DLD1 (cell line): ENCODE measurements around the gene SEC16A.

ENCODE experiments used
- in situ Hi-C: cut with HindIII; loops from 2 replicates; pipeline ENCODE4 v1.10.0; 2017; ENCODE audit warnings: low sequenced_read_pairs

Gene SEC16A

DNA sequence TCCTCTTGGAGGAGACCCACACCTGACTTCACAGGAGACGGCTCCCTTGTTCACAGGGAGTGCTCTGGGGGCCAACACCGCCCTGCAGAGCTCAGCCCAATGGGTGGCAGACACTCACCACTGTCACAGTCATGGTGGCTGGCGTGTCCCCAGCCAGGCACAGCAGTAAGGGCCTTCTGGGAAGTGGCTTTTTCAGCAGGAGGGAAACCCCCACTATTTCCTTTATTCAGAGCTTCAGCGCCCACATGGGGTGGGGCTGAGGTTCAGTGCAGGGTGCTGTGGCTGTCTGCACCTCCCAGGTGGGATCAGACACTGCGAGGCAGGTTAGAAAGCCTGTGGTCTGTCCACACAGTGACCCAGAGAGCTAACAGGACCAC lies 79.3 kb downstream of the SEC16A start:
- in situ Hi-C loops: no loop called here

DNA sequence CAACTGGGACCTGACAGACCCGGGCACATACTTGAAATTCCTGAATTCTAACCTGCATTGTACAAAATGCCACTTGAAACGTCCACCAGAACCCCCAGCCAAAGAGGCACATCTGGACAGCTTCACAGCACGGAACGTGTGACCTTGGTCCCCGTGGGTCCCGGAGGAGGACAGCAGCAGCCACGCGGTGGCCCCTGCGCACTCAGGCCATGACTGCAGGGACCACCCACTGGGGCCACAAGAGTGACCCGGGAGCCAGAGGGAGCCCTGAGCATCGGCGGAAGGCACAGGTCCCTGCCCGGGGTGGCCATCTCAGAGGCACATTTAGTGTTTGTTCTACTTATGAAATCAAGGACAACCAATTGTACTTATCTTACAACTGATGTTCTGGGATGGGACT lies 80.8 kb downstream of the SEC16A start:
- in situ Hi-C loops: no loop called here

DNA sequence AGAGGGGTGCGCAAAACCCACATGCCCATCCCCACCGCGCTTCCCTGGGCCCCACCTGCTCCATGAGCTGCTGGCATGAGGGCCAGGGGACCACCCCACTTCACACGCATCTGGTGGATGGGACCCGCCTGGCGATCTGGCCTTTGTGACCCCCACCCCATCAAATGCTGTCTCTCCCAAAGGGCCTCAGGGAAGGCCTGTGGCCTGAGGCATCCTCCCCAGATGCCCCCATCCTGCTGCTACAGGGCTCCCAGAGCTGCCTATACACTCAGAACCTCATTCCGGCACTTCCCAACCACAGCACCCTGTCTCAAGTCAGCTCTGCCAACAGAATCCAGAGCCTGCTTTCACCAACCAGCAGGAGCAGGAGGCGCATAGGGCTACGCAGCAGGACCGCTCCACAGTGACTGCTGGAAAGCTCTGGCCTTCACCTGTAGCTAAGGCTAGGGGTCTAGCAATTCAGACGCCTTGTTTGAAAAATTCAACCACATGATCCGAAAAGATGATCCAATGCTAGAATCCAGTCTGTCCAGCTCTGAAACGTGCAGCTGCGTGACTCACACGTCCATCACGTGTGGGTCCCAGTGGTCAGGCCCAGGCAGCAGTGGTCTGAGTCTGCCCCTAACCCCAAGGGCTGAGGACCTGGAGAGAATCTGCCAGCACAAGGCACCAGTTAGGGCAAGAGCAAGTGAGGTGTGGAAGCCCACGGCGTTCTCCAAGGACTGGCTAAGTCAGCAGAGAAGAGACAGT lies 81.5 kb downstream of the SEC16A start:
- in situ Hi-C loops: no loop called here

DNA sequence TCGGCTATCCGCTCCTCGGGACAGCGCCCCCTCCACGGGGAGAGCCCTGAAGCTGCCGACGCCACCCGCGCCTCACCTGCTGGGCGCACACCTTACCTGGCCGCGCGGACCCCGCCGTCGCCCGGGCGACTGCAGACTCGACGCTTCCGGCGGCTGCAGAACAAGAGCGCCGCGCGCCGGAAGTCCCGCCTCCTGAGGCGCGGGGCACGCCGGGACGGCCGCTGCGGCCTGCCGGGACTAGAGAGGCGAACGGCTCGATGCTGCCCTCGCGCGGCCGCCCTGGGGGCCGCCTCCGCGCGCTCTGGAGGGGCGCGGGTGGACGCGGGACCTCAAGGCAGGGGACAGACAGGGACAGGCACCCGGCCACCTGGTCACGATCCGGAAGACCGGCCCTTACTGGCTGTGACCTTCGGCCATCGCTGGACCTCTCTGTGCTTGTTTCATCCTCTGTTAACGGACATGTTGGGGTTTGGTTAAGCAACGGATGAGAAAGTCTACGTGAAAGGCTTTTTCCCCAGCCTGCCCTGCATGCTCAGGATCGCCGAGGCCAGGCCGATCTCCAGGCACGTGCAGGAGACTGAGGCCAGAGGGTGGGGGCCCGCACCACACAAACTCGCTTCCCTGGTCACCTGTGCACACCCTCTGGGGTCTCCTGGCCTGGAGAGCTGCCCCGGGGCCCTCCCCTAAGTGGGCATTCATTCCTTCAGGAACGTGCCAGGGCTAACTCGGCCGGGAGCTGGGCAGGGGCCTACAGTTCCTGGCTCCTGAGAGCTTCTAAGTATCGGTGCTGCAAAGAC lies 82.6 kb downstream of the SEC16A start, which contains the start of gene SNAPC4:
Gene SNAPC4, minus strand, starts transcription at position 133 of the 797 bp plus-strand sequence. CDS start 1,742 bp downstream, outside the sequence.
- in situ Hi-C loops: no loop called here

DNA sequence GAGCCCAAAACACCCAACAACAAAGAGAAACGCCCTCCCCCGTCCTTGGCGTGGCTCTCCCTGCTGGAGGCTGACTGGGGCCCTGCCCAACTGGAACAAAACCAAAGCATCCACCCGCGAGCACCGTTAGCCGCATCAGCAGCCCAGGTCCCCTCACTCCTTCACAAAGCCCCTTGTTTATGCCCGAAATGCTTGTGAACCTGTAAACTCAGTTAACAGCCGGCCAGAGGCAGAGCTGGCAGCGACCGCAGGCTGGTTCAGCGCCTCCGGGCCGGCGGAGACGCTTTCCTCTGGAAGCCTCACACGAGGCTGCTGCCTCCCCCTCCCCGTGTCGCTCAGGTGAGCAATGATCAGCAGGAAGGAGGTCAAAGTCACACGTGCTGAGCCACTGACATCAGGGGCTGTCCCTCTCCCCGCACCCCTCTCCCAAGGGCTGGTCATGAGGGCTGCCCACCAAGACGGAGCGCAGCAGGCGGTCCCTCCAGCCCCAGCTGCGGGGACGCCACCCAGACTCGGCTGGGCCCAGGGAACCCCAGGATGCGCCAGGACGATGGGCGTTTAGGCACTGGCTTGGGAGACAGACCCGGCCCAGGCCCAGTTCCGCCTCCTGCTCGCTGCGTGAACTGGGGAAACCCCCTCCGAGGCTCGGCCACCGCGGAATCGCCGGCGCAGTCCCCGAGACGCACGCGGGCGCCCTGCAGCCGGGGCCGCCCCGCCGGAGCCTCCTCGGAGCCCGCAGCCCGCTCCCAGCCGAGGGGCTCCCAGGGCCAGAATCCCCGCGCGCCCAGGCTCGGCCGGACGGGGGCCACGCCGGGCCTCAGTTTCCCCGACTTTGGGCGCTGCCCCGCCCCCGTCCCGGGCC lies 83.4 kb downstream of the SEC16A start:
- in situ Hi-C loops: no loop called here

DNA sequence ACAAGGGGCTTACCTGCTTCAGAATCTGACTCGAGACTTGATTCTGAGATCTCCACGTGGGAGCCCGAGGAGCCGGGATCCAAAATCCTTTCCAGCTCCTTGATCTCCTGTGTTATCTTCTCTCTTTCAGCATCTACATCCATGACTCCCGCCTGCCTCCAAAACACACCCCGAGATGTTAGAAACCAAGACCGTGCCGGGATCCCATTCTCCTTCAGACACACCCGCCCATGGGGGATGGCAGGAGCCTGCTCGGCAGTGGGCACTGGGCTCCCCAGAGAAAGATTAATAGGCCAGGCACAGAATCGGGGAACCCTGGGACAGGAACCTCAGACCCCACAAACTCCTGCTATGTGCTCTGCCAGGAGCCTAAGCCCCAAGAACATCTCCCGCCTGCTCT lies 84.6 kb downstream of the SEC16A start:
- in situ Hi-C loops: no loop called here

DNA sequence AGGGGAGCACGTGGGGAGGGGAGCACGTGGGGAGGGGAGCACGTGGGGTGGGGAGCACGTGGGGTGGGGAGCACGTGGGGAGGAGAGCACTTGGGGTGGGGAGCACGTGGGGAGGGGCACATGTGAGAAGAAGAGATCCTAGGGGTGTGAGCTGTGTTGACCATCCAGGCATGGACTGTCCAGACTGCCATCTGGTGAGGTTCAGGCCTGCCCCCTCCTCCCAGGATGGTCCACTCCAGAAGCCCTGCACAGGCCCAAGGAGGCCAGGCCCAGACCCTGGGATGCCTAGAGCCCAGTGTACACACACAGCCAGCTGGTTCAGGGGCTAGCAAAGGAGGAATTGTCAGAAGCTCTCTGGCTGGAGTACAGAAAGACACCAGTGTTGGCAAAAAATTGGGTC lies 85.2 kb downstream of the SEC16A start:
- in situ Hi-C loops: no loop called here

DNA sequence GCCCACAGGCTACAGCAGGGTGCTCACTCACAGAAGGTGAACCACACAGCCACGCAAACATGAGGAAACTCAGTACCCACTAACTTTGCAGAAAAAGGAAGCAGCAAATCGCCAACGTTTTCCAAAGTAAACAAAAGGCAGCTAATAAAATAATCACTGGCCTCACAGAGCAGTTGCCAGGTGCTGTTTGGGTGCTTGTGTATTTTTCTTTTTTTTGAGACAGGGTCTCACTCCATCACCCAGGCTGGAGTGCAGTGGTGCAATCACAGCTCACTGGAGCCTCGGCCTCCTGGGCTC lies 86.7 kb downstream of the SEC16A start:
- in situ Hi-C loops: no loop called here

DNA sequence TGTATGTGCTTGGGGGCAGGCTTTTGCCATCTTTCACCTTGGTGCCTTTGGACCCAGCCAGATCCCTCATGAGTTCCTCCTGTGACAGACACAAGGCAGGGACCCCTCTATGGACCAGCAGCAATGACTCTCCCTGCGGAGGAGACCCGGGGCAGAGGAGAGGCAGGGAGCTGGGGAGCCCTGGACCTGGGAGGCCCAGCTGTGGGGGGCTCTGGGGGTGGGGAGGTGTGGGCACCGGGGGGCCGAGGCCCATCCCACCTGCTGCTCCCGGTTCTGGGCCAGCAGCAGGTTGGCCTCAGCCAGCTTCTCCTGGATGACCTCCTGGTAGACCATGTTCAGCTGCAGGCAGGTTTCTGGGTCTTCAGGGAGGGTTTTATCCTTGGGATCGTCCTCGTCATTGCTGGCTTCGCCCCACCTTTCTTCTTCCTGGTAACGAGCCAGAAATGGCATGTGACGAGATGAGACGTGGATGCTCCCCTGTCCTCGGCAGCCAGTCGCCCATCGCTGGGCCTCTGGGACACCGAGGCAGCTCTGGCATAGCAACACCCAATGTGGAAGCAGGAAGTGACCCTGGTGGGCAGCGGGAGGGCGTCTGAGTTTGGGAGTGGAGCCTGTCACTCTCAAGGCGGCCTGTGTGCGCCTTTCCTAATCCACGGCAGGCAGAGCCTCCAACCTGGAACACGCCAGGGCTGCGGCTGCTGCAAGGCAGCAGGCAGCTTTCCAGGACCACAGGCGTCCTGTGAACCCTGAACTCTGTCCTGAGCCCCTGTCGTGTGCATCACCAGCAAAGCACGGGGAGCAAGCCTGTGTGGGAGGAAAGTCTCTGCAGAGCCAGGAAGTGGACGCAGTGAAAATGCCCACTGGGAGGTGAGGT lies 87.3 kb downstream of the SEC16A start:
- in situ Hi-C loops: no loop called here

DNA sequence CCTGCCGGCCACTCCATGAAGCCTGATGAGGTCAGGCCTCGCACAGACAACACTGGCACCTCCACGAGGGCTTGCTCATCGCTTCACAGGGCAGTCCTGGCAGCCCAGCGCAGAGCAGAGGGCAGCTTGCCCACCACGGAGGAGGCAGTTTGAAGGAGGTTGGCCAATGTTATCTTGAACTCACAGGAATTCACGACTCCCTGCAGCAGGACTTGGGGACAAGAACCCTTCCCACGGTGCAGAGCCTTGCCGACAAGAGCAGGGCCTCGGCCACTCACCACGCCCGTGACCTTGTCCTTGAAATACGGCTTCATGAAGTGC lies 87.9 kb downstream of the SEC16A start:
- in situ Hi-C loops: no loop called here

DNA sequence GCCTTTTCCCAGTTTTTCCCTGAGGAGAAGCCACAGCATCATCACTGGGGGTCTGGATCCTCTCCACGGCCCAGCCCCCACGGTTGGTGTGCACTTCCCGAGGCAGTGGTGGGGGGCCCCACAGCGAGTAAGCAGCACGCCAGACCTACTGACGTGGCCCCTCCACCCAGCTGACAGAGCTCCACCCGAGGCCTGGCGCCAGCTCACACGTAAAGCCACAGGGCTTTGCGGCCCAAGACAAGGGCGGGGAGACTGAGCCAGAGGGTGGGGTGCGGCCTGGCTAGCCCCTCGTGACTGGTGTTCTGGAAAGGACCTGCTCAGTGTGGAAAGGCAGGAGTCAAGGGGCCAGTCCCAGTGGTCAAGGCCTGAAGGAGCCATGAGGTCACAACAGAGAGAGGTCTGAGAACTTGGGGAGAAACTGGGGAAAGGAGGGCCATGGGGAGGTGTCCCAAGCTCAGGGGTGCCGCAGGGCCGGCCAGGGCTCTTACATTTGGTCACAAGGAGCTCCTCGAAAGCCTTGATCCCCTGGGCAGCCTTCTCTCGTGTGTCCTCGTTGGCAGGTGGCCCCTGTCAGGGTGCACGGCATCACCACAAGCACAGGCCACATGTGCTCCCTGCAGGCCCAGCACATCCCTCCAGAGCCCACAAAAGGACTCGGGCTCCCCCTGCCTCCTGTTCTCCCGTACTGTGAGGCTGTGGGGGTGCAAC lies 88.4 kb downstream of the SEC16A start:
- in situ Hi-C loops: no loop called here

DNA sequence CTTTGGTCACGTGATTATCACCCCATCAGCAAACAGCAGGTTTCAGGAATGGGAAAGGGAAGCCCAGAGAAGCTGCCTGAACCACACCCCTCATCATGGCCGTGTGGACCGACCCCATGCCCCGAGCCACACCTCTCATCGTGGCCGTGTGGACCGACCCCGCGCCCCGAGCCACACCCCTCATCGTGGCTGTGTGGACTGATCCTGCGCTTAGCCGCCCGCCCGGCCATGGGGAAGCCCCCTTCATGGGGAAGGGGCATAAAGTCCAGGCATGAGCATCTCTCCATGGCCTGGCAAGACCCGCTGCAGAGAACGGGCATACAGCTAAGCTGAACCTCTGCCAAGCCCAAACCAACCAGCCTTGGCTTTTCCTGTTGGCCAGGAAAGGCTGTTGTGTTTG lies 89.3 kb downstream of the SEC16A start:
- in situ Hi-C loops: no loop called here

DNA sequence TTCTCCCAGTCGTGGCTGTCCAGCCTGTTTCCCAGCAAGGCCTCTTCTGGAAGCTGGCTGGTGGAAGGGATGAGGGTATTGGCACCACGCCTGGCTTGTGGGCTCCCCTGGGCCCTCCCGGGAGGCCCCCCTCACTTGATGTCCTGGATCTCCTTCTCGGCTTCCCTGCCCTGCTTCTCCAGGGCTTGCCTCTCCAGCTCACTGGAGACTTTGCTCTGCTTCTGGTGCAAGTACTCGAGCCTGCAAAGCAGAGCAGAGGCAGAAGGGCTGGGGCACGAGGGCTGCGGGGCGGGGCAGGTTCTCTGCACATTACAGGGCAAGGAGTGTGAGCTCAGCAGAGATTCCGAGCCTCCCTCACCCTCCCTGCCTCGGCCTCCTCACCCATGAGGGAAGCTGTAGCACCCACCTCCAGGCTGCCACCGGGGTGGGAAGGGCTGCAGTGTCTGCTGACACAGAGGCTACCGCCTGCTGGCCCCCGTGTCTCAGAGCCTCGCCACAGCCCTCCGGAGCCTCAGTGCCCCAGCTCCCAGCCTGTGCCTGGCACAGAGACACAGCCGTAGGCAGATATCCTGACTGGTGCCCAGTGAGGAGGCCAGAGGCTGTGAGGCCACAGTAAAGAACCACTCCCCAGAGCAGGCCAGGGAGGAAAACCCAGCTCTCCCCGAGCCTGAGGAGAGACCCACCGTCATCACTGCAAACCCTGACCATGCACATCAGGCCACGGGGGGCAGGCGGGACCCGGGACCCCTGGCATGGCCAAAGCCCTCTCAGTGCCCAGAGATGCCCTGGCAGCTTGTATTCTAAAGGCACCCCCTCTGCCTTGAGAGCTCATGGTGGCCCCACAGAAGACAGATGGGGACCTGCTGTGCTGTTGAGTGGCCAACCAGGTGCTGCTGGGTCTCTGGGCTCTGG lies 90.0 kb downstream of the SEC16A start:
- in situ Hi-C loops: no loop called here

DNA sequence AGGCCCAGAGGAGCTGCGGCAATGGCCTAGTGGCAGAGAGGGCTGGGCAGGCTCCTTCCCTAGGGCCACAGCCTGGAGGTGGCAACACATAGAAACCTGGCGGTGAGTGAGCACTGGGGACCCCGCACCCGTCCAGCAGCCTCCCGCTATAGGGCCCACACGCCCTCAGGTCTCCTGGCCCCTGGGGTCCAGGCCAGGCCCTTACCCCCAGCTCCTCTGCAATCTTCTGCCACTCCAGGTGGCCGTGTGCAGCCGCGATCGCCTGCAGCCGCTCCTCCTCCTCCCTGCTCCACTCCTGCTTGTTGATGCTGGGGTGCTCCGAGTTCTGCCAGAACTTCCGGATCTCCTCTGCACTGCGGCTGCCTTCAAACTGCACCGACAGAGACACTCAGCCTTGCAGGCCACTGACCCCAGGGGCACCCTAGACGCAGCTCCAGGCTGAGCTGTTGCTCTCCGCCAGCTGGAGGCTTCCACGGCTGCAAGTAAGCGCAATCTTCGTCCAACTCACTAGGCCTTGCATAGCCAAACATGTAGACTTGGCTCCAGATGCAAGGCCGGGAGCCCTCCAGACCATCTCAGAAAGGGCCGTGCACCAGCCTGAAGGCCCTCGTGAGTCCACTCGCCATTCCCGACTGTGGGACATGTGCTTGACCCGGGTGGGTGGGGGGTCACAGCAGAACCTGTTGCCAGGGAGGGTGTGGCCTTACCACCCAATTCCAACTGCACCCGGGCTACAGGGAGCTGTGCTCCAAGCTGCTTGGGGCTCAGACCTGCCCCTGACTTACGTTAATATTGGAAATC lies 90.9 kb downstream of the SEC16A start:
- in situ Hi-C loops: no loop called here
